ENCODE measurements around the gene POLR1A.

POLR1A gene

GRCh38 chr2:86143926-86144685, 38.4 kb upstream of the POLR1A start:
- TF ChIP-seq SCRT2 (tag by site-specific recombination; IDR thresholded peaks at IDR 0.05): peak; percentile 91
- no peak for TF ChIP-seq KLF7 (tag by site-specific recombination; IDR thresholded peaks at IDR 0.05; ENCODE audit: borderline replicate concordance)
- TF ChIP-seq ZNF777 (tag by site-specific recombination; IDR thresholded peaks at IDR 0.05; ENCODE audit: borderline replicate concordance): no peak
- TF ChIP-seq SCRT1 (tag by site-specific recombination; IDR thresholded peaks at IDR 0.05; ENCODE audit: borderline replicate concordance): peak; percentile 45; the same call in 1 of the 2 replicates
- H3K27ac ChIP-seq (ENCODE audit: extremely low read depth, low read depth, low read length): no peak overlapping the region
- peaks cover 61 to 92% of the 10 kb centered on the region in 2 experiments for H3K36me3 ChIP-seq (ENCODE audit: control insufficient read depth in 2 of 2, insufficient read depth in 1 of 2, low read length in 2 of 2)
- H3K9me3 ChIP-seq (ENCODE audit: control insufficient read depth, insufficient read depth, low read depth, low read length): no peaks in the 10 kb centered on the region
- ChIA-PET POLR2A (no interaction called here), CTCF (no interaction called here)
- H3K4me1 ChIP-seq (ENCODE audit: control insufficient read depth, insufficient read depth, low read length): no peaks in the 10 kb centered on the region
- no peak overlapping the region for H3K4me3 ChIP-seq (ENCODE audit: low read depth, low read length)

- ChIA-PET POLR2A (interaction anchor here (0.7 kb wide), 1 partner anchor 121 kb away, joined by 4 read pairs; no protein-coding TSS in a partner anchor), CTCF (no interaction called here)
- Histone ChIP-seq H3K36me3 (ENCODE audit: control insufficient read depth in 2 of 2, insufficient read depth in 1 of 2, low read length in 2 of 2) (peaks cover 65 to 94% of the 10 kb centered on the region in 2 experiments), H3K27ac (ENCODE audit: extremely low read depth, low read depth, low read length) (no peak overlapping the region), H3K4me1 (ENCODE audit: control insufficient read depth, insufficient read depth, low read length) (no peaks in the 10 kb centered on the region), H3K4me3 (ENCODE audit: low read depth, low read length) (no peak overlapping the region), H3K9me3 (ENCODE audit: control insufficient read depth, insufficient read depth, low read depth, low read length) (no peaks in the 10 kb centered on the region)
- TF ChIP-seq ZNF169 (tag by site-specific recombination; IDR thresholded peaks at IDR 0.05) (no peak), ZNF692 (tag by site-specific recombination; IDR thresholded peaks at IDR 0.05) (no peak)
Observed at GRCh38 chr2:86143307-86143706, 37.6 kb upstream of the POLR1A start.

- no peak overlapping the region for H3K27ac ChIP-seq (ENCODE audit: extremely low read depth, low read depth, low read length)
- no peaks in the 10 kb centered on the region for H3K9me3 ChIP-seq (ENCODE audit: control insufficient read depth, insufficient read depth, low read depth, low read length)
- H3K36me3 ChIP-seq (ENCODE audit: control insufficient read depth in 2 of 2, insufficient read depth in 1 of 2, low read length in 2 of 2): peaks cover 65 to 94% of the 10 kb centered on the region in 2 experiments
- ChIA-PET CTCF (no interaction called here), POLR2A (interaction anchor here (0.7 kb wide), 1 partner anchor 122 kb away, joined by 4 read pairs; no protein-coding TSS in a partner anchor)
- no peaks in the 10 kb centered on the region for H3K4me1 ChIP-seq (ENCODE audit: control insufficient read depth, insufficient read depth, low read length)
- H3K4me3 ChIP-seq (ENCODE audit: low read depth, low read length): no peak overlapping the region
- TF ChIP-seq ZNF426 (tag by site-specific recombination; IDR thresholded peaks at IDR 0.05) (no peak), ZNF146 (tag by site-specific recombination; IDR thresholded peaks at IDR 0.05) (no peak), ZNF660 (tag by site-specific recombination; IDR thresholded peaks at IDR 0.05) (no peak), ZNF292 (tag by site-specific recombination; IDR thresholded peaks at IDR 0.05; ENCODE audit: borderline replicate concordance, low read depth) (no peak), ZNF26 (tag by site-specific recombination; IDR thresholded peaks at IDR 0.05) (no peak), ZBTB48 (tag by site-specific recombination; IDR thresholded peaks at IDR 0.05) (no peak), ZNF704 (tag by site-specific recombination; IDR thresholded peaks at IDR 0.05) (no peak), PRDM2 (tag by site-specific recombination; IDR thresholded peaks at IDR 0.05; ENCODE audit: borderline replicate concordance) (no peak), ZNF148 (tag by site-specific recombination; IDR thresholded peaks at IDR 0.05; ENCODE audit: borderline replicate concordance) (no peak)
Observed at GRCh38 chr2:86142436-86143257, 37.0 kb upstream of the POLR1A start.
